Measurements from ENCODE around the gene C22orf23. TPM values are rescaled to one million over a fixed set of nuclear protein-coding genes. Genes with fewer than 3 reads are reported as not detected.

C22orf23 gene
- total RNA-seq, 1 experiment from 2014 or later, result 0.47 TPM

DNA sequence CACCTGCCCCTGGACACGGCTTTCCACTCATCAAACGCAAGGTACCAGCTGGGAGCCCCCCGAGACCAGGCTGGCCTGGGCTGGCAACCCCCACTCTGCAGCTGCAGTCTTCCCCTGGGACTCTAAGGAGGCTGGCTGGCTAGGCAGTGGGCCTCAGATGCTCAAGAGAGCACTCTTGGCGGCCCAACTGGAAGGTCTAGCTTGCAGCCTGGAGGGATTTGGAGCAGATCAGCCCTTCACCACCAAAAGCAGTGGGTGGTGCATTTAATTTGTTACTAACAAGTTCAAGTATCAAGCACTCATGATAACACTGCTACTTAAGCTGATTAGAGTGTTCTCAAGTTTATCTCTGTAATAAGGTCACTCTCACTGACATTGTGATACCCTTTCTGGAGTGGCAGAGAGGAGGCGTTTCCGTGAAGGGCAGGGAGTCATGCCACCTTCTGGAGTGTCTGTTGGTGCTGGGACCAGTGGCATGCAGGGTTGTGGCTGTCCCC, 21.5 kb downstream of the C22orf23 start:
- POLR2A ChIA-PET, result no interaction called here
- RAD21 ChIA-PET (ENCODE audit: low non-redundant PET in 1 of 2, low total read pairs in 2 of 2, uncharacterized antibody in 2 of 2, unreplicated experiment in 2 of 2), result no interaction called here
- TF ChIP-seq SRF (IDR thresholded peaks at IDR 0.05; ENCODE audit: low read depth), result no peak
- TF ChIP-seq CBX3 (IDR thresholded peaks at IDR 0.05; ENCODE audit: low read depth), result no peak
- no peak for TF ChIP-seq EZH2 (IDR thresholded peaks at IDR 0.05)
- no peak for TF ChIP-seq POLR2AphosphoS5 (IDR thresholded peaks at IDR 0.05; ENCODE audit: low read depth, low read length)
- no peak for TF ChIP-seq EGR1 (IDR thresholded peaks at IDR 0.05; ENCODE audit: low read depth)
- no peak for TF ChIP-seq YY1 (IDR thresholded peaks at IDR 0.05; ENCODE audit: extremely low read depth, insufficient replicate concordance, low read depth, low read length)
- no peak for TF ChIP-seq TCF7L2 (IDR thresholded peaks at IDR 0.05; ENCODE audit: borderline replicate concordance, extremely low read depth, insufficient read depth, insufficient read length)
- TF ChIP-seq, protein P1, sequence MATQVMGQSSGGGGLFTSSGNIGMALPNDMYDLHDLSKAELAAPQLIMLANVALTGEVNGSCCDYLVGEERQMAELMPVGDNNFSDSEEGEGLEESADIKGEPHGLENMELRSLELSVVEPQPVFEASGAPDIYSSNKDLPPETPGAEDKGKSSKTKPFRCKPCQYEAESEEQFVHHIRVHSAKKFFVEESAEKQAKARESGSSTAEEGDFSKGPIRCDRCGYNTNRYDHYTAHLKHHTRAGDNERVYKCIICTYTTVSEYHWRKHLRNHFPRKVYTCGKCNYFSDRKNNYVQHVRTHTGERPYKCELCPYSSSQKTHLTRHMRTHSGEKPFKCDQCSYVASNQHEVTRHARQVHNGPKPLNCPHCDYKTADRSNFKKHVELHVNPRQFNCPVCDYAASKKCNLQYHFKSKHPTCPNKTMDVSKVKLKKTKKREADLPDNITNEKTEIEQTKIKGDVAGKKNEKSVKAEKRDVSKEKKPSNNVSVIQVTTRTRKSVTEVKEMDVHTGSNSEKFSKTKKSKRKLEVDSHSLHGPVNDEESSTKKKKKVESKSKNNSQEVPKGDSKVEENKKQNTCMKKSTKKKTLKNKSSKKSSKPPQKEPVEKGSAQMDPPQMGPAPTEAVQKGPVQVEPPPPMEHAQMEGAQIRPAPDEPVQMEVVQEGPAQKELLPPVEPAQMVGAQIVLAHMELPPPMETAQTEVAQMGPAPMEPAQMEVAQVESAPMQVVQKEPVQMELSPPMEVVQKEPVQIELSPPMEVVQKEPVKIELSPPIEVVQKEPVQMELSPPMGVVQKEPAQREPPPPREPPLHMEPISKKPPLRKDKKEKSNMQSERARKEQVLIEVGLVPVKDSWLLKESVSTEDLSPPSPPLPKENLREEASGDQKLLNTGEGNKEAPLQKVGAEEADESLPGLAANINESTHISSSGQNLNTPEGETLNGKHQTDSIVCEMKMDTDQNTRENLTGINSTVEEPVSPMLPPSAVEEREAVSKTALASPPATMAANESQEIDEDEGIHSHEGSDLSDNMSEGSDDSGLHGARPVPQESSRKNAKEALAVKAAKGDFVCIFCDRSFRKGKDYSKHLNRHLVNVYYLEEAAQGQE (IDR thresholded peaks at IDR 0.05; ENCODE audit: low read depth), result no peak
- no peak for TF ChIP-seq EZH2phosphoT487 (IDR thresholded peaks at IDR 0.05; ENCODE audit: borderline replicate concordance)
- TF ChIP-seq RAD21 (IDR thresholded peaks at IDR 0.05; ENCODE audit: low read depth), result no peak
- Histone ChIP-seq H3K4me3 (replicated peaks in 1 of 2; ENCODE audit: low read depth in 1 of 2, low read length in 2 of 2) (no peak overlapping the region), H3K4me1 (ENCODE audit: control insufficient read depth in 1 of 2, insufficient read depth in 2 of 2, low read length in 2 of 2) (peaks cover 13 to 18% of the 10 kb centered on the region in 2 experiments), H3K79me2 (ENCODE audit: insufficient read depth, low read length) (no peaks in the 10 kb centered on the region), H3K9me3 (ENCODE audit: control insufficient read depth in 1 of 2, insufficient read depth in 1 of 2, low read depth in 1 of 2, low read length in 2 of 2) (no peaks in the 10 kb centered on the region), H3K36me3 (ENCODE audit: control insufficient read depth in 1 of 2, insufficient read depth in 2 of 2, low read length in 2 of 2) (peaks cover 11% of the 10 kb centered on the region in 2 experiments; a peak in 2 of 4 replicates), H3K9ac (ENCODE audit: low read length) (no peak overlapping the region), H3K4me2 (ENCODE audit: low read length) (no peak overlapping the region), H3K27ac (ENCODE audit: low read depth, low read length) (no peak overlapping the region), H3K27me3 (ENCODE audit: insufficient read depth, low read length) (no peaks in the 10 kb centered on the region), H3K9me2 (ENCODE audit: insufficient read depth) (no peaks in the 10 kb centered on the region), H4K20me1 (ENCODE audit: insufficient read depth) (no peaks in the 10 kb centered on the region), H2AFZ (ENCODE audit: low read depth, low read length, poor library complexity, severe bottlenecking) (no peak overlapping the region)
- no peak for DNase-seq (ENCODE audit: low read depth, low spot score)
- intact Hi-C loops (cut with micrococcal nuclease), result loop anchor here (10.0 kb wide), 1 partner anchor 47 kb away; no protein-coding TSS in a partner anchor
- CTCF ChIA-PET, result no interaction called here
- no peak for ATAC-seq
- BruUV-seq (replicated peaks), result no TSS peak
